Smooth muscle cell (in vitro differentiated cells): Measurements from ENCODE around the gene VTA1. TPM values are rescaled to one million over a fixed set of nuclear protein-coding genes. Genes with fewer than 3 reads are reported as not detected.

Experiments
- DNase-seq: peaks from one replicate; lab custom pipeline; 2025; ENCODE audit not compliant: unreplicated experiment; lab: John Stamatoyannopoulos, UW
- H2AFZ ChIP-seq: fragments of 200-600 bp; sonication (generic); 2 replicates; pipeline ENCODE4 v1.6.0; 2016; ENCODE audit warnings: antibody characterized with exemption, low read depth, mild to moderate bottlenecking
- H3F3A ChIP-seq: fragments of 200-600 bp; sonication (generic); 2 replicates; pipeline ENCODE4 v1.6.0; 2017; ENCODE audit warnings: antibody characterized with exemption, low read depth
- H3K27ac ChIP-seq: fragments of 200-600 bp; sonication (generic); 2 replicates; pipeline ENCODE4 v1.5.1; 2016; ENCODE audit warnings: low read depth, mild to moderate bottlenecking
- H3K27me3 ChIP-seq: fragments of 200-600 bp; sonication (generic); 2 replicates; pipeline ENCODE4 v1.6.1; 2016; ENCODE audit warnings: low read depth, mild to moderate bottlenecking
- H3K36me3 ChIP-seq: fragments of 200-600 bp; sonication (generic); 2 replicates; pipeline ENCODE4 v1.5.1; 2016; ENCODE audit warnings: low read depth
- H3K4me1 ChIP-seq: fragments of 200-600 bp; sonication (generic); 2 replicates; pipeline ENCODE4 v1.5.1; 2016; ENCODE audit warnings: low read depth
- H3K4me2 ChIP-seq: fragments of 200-600 bp; sonication (generic); 2 replicates; pipeline ENCODE4 v1.6.0; 2016; ENCODE audit warnings: mild to moderate bottlenecking
- H3K4me3 ChIP-seq: fragments of 200-600 bp; sonication (generic); 2 replicates; pipeline ENCODE4 v1.5.1; 2016; ENCODE audit warnings: mild to moderate bottlenecking
- H3K79me2 ChIP-seq: fragments of 200-600 bp; sonication (generic); 2 replicates; pipeline ENCODE4 v1.6.0; 2016; ENCODE audit warnings: low read depth, mild to moderate bottlenecking
- H3K9ac ChIP-seq: fragments of 200-600 bp; sonication (generic); 2 replicates; pipeline ENCODE4 v1.6.0; 2016; ENCODE audit warnings: low read depth
- H3K9me3 ChIP-seq: fragments of 200-600 bp; sonication (generic); replicated peaks from 2 replicates; pipeline ENCODE4 v1.5.1; 2016; ENCODE audit warnings: low read depth
- H4K20me1 ChIP-seq: fragments of 200-600 bp; sonication (generic); 2 replicates; pipeline ENCODE4 v1.6.0; 2016; ENCODE audit warnings: low read depth
- CTCF ChIP-seq: fragments of 200-600 bp; sonication (generic); IDR thresholded peaks from 2 replicates; pipeline ENCODE4 v1.5.1; 2017; ENCODE audit warnings: borderline replicate concordance, mild to moderate bottlenecking, antibody characterized with exemption; ENCODE audit not compliant: insufficient read depth, poor library complexity, severe bottlenecking
- WGBS: methylation state at CpG from one replicate; pipeline ENCODE4 v1.1.7; 2016; ENCODE audit warnings: low lambda C conversion rate; 5-methylcytosine and 5-hydroxymethylcytosine counted together
- polyA plus RNA-seq: library from polyadenylated mRNA; unstranded; fragments of >200 nt; fragmentation: Nextera tagmentation; extraction: Ambion mirVana; gene quantifications from 2 replicates; pipeline ENCODE4 v1.2.1, GENCODE V29; 2016
- total RNA-seq: library from RNA; depleted of rRNA; stranded (reverse); fragments of >200 nt; gene quantifications from 2 replicates; pipeline ENCODE4 v1.2.3, GENCODE V29; 2014

The VTA1 gene
- total and polyA plus RNA-seq, 2 experiments from 2014 or later: 58.5 to 94.1 TPM

GRCh38 chr6:142249266-142249665 is 102.2 kb downstream of the VTA1 start:
- H3K36me3 ChIP-seq: no peaks in the 10 kb centered on the region
- no peaks in the 10 kb centered on the region for H3F3A ChIP-seq
- H3K79me2 ChIP-seq: no peaks in the 10 kb centered on the region
- no peak overlapping the region for H3K9ac ChIP-seq
- TF ChIP-seq CTCF: no peak
- no peak overlapping the region for H3K27ac ChIP-seq
- H3K4me2 ChIP-seq: no peak overlapping the region
- H3K4me1 ChIP-seq: no peaks in the 10 kb centered on the region
- H4K20me1 ChIP-seq: no peaks in the 10 kb centered on the region
- WGBS: 80% methylated on average over 3 of the region's 3 CpGs
- no peaks in the 10 kb centered on the region for H3K9me3 ChIP-seq
- no peak overlapping the region for H2AFZ ChIP-seq
- H3K4me3 ChIP-seq: no peak overlapping the region
- no peak for DNase-seq
- H3K27me3 ChIP-seq: no peaks in the 10 kb centered on the region

GRCh38 chr6:142251930-142252445 is 104.9 kb downstream of the VTA1 start:
- Histone ChIP-seq H3K36me3 (no peaks in the 10 kb centered on the region), H3K9ac (no peak overlapping the region), H3F3A (no peaks in the 10 kb centered on the region), H3K4me3 (no peak overlapping the region), H3K4me1 (no peaks in the 10 kb centered on the region), H4K20me1 (no peaks in the 10 kb centered on the region), H3K79me2 (no peaks in the 10 kb centered on the region), H3K9me3 (no peaks in the 10 kb centered on the region), H3K4me2 (no peak overlapping the region), H2AFZ (no peak overlapping the region), H3K27me3 (no peaks in the 10 kb centered on the region), H3K27ac (no peak overlapping the region)
- TF ChIP-seq CTCF: no peak
- no peak for DNase-seq
- 50% methylated on average over 1 of the region's 1 CpG for whole genome bisulfite sequencing

GRCh38 chr6:142254513-142254912 is 107.5 kb downstream of the VTA1 start:
- H3K4me2 ChIP-seq: no peak overlapping the region
- H3K27ac ChIP-seq: no peak overlapping the region
- no peaks in the 10 kb centered on the region for H3K27me3 ChIP-seq
- H3K36me3 ChIP-seq: no peaks in the 10 kb centered on the region
- no peaks in the 10 kb centered on the region for H3K4me1 ChIP-seq
- no peaks in the 10 kb centered on the region for H3F3A ChIP-seq
- H2AFZ ChIP-seq: no peak overlapping the region
- 94% methylated on average over 6 of the region's 6 CpGs for WGBS
- H3K79me2 ChIP-seq: no peaks in the 10 kb centered on the region
- no peaks in the 10 kb centered on the region for H3K9me3 ChIP-seq
- H4K20me1 ChIP-seq: no peaks in the 10 kb centered on the region
- no peak overlapping the region for H3K4me3 ChIP-seq
- no peak overlapping the region for H3K9ac ChIP-seq
- no peak for DNase-seq
- no peak for TF ChIP-seq CTCF

- Histone ChIP-seq H3F3A (no peaks in the 10 kb centered on the region), H4K20me1 (no peaks in the 10 kb centered on the region), H3K9ac (no peak overlapping the region), H3K27ac (no peak overlapping the region), H3K4me2 (no peak overlapping the region), H3K79me2 (no peaks in the 10 kb centered on the region), H3K4me1 (no peaks in the 10 kb centered on the region), H3K36me3 (no peaks in the 10 kb centered on the region), H3K9me3 (no peaks in the 10 kb centered on the region), H3K27me3 (no peaks in the 10 kb centered on the region), H3K4me3 (no peak overlapping the region), H2AFZ (no peak overlapping the region)
- no peak for DNase-seq
- no peak for TF ChIP-seq CTCF
- 97% methylated on average over 2 of the region's 2 CpGs for WGBS
Observed at GRCh38 chr6:142255785-142256184, 108.7 kb downstream of the VTA1 start.
